Hair follicular keratinocyte (primary cell): Measurements from ENCODE around the gene KLC4. TPM values are rescaled to one million over a fixed set of nuclear protein-coding genes. Genes with fewer than 3 reads are reported as not detected.

Experiments
- total RNA-seq: library from RNA; depleted of rRNA; stranded (reverse); fragments of >200 nt; gene quantifications from 2 replicates; pipeline ENCODE4 v1.2.3, GENCODE V29; 2015

The KLC4 gene
- total RNA-seq, result 11.6 and 14.6 TPM in 2 replicates

GRCh38 chr6:43059168-43060033, at the start of gene KLC4, which contains the start of gene MRPL2:
Gene KLC4, plus strand, starts transcription at chr6:43059631. Its CDS starts 1,705 bp downstream, at chr6:43061336.
Gene MRPL2, minus strand, starts transcription at chr6:43059434. Its CDS starts 53 bp downstream, at chr6:43059381.

GRCh38 chr6:43013843-43014433, 45.5 kb upstream of the KLC4 start, which contains the start of the genes KLHDC3 and MEA1:
Gene KLHDC3, plus strand, starts transcription at chr6:43014249. Its CDS starts 2,944 bp downstream, at chr6:43017193.
Gene MEA1, minus strand, starts transcription at chr6:43013946. Its CDS starts 133 bp downstream, at chr6:43013813.

GRCh38 chr6:43021270-43022047, 38.0 kb upstream of the KLC4 start, which contains the start of gene RRP36:
Gene RRP36, plus strand, starts transcription at chr6:43021623. Its CDS starts 32 bp downstream, at chr6:43021655.

GRCh38 chr6:43053545-43054205, 5.8 kb upstream of the KLC4 start, which contains the start of gene CUL7:
Gene CUL7, minus strand, starts transcription at chr6:43053851. Its CDS starts 1,063 bp downstream, at chr6:43052788.

GRCh38 chr6:43075670-43076463, 16.4 kb downstream of the KLC4 start, which contains the start of gene PTK7:
Gene PTK7, plus strand, starts transcription at chr6:43076314. Its CDS starts 175 bp downstream, at chr6:43076489.

Other genes starting within 250 kb of the KLC4 start
- 96.4 and 119 TPM in 2 replicates for gene RPL7L1, start 180.0 kb upstream of the KLC4 start, total RNA-seq
- gene PTCRA, start 143.6 kb upstream of the KLC4 start, total RNA-seq, result not detected in 2 replicates
- 45.3 and 62.0 TPM in 2 replicates for gene CNPY3, start 130.2 kb upstream of the KLC4 start, total RNA-seq
- gene GNMT, start 98.9 kb upstream of the KLC4 start, total RNA-seq, result not detected in 2 replicates
- gene PEX6, start 80.5 kb upstream of the KLC4 start, total RNA-seq, result 28.0 and 37.4 TPM in 2 replicates
- gene PPP2R5D, start 75.1 kb upstream of the KLC4 start, total RNA-seq, result 40.5 and 48.1 TPM in 2 replicates
- gene MEA1, start 45.7 kb upstream of the KLC4 start, total RNA-seq, result 76.3 and 99.3 TPM in 2 replicates
- 61.0 and 76.7 TPM in 2 replicates for gene KLHDC3, start 45.4 kb upstream of the KLC4 start, total RNA-seq
- gene RRP36, start 38.0 kb upstream of the KLC4 start, total RNA-seq, result 74.8 and 102 TPM in 2 replicates
- gene CUL7, start 5.8 kb upstream of the KLC4 start, total RNA-seq, result 11.2 and 20.9 TPM in 2 replicates
- 42.7 and 67.2 TPM in 2 replicates for gene MRPL2, start 197 bp upstream of the KLC4 start, total RNA-seq
- gene PTK7, start 16.7 kb downstream of the KLC4 start, total RNA-seq, result 118 and 123 TPM in 2 replicates
- 21.0 and 31.2 TPM in 2 replicates for gene SRF, start 111.6 kb downstream of the KLC4 start, total RNA-seq
- gene CUL9, start 122.6 kb downstream of the KLC4 start, total RNA-seq, result 27.9 and 50.4 TPM in 2 replicates
- 222 and 226 TPM in 2 replicates for gene DNPH1, start 169.8 kb downstream of the KLC4 start, total RNA-seq
- 0.04 TPM in 1 of 2 replicates, not detected in the other for gene TTBK1, start 183.8 kb downstream of the KLC4 start, total RNA-seq
- not detected in 2 replicates for gene SLC22A7, start 238.6 kb downstream of the KLC4 start, total RNA-seq
- gene CRIP3, start 249.2 kb downstream of the KLC4 start, total RNA-seq, result not detected in 2 replicates